Neural cell (in vitro differentiated cells): Measurements from ENCODE around the gene TRUB1. TPM values are rescaled to one million over a fixed set of nuclear protein-coding genes. Genes with fewer than 3 reads are reported as not detected.

Source experiments
- H2AFZ ChIP-seq: fragments of 200-600, 300-800 bp; sonication (generic), shearing (Covaris generic); 2 replicates; pipeline ENCODE4 v1.6.0; 2014; ENCODE audit warnings: low read depth, mild to moderate bottlenecking, antibody characterized with exemption, low read length, moderate library complexity
- H3F3A ChIP-seq: fragments of 200-600 bp; shearing (Covaris generic); 2 replicates; pipeline ENCODE4 v1.6.1; 2016; ENCODE audit warnings: mild to moderate bottlenecking, moderate library complexity, mixed read lengths, antibody characterized with exemption, low read length; ENCODE audit not compliant: insufficient read depth, poor library complexity, severe bottlenecking
- H3K27ac ChIP-seq: fragments of 200-600, 300-800 bp; sonication (generic), shearing (Covaris generic); 2 replicates; pipeline ENCODE4 v1.5.1; 2014; ENCODE audit warnings: mild to moderate bottlenecking, low read length, moderate library complexity
- H3K27me3 ChIP-seq: fragments of 300-800, 200-600 bp; sonication (generic), shearing (Covaris generic); 2 replicates; pipeline ENCODE4 v1.6.0; 2014; ENCODE audit warnings: mild to moderate bottlenecking, low read depth, low read length, moderate library complexity; ENCODE audit not compliant: insufficient read depth
- H3K36me3 ChIP-seq: fragments of 300-800, 200-600 bp; sonication (generic), shearing (Covaris generic); 2 replicates; pipeline ENCODE4 v1.5.1; 2014; ENCODE audit warnings: mild to moderate bottlenecking, antibody characterized with exemption, low read length, moderate library complexity; ENCODE audit not compliant: insufficient read depth
- H3K4me2 ChIP-seq: fragments of 300-800, 200-600 bp; sonication (generic), shearing (Covaris generic); 2 replicates; pipeline ENCODE4 v1.6.0; 2014; ENCODE audit warnings: mild to moderate bottlenecking, low read length
- H3K4me3 ChIP-seq: fragments of 300-800, 200-600 bp; sonication (generic), shearing (Covaris generic); 2 replicates; pipeline ENCODE4 v1.5.1; 2014; ENCODE audit warnings: mild to moderate bottlenecking, low read length, moderate library complexity
- H3K79me2 ChIP-seq: fragments of 200-600 bp; shearing (Covaris generic); replicated peaks from 2 replicates; pipeline ENCODE4 v1.6.0; 2014; ENCODE audit warnings: mild to moderate bottlenecking, low read length, moderate library complexity; ENCODE audit not compliant: insufficient read depth
- H3K9ac ChIP-seq: fragments of 300-800, 200-600 bp; sonication (generic), shearing (Covaris generic); 2 replicates; pipeline ENCODE4 v1.6.1; 2016; ENCODE audit warnings: mild to moderate bottlenecking, low read length, mixed read lengths
- H3K9me2 ChIP-seq: fragments of 200-600 bp; shearing (Covaris generic); 2 replicates; pipeline ENCODE4 v1.6.1; 2016; ENCODE audit warnings: mild to moderate bottlenecking, low read length, mixed read lengths; ENCODE audit not compliant: insufficient read depth
- H3K9me3 ChIP-seq: fragments of 200-600, 300-800 bp; sonication (generic), shearing (Covaris generic); 2 replicates; pipeline ENCODE4 v1.6.1; 2016; ENCODE audit warnings: mild to moderate bottlenecking, mixed run types, low read length, moderate library complexity, mixed read lengths
- H4K20me1 ChIP-seq: fragments of 200-600 bp; shearing (Covaris generic); 2 replicates; pipeline ENCODE4 v1.6.1; 2016; ENCODE audit warnings: mild to moderate bottlenecking, mixed run types; ENCODE audit not compliant: insufficient read depth
- CTCF ChIP-seq: fragments of 450-650 bp; IDR thresholded peaks from 2 replicates; pipeline ENCODE4 v1.5.1; 2014; ENCODE audit warnings: antibody characterized with exemption, mild to moderate bottlenecking, moderate library complexity; ENCODE audit not compliant: poor library complexity, severe bottlenecking
- EP300 ChIP-seq: fragments of 450-650 bp; conservative IDR thresholded peaks from 2 replicates; pipeline ENCODE4 v1.6.1; 2014; ENCODE audit warnings: antibody characterized with exemption, mild to moderate bottlenecking, moderate library complexity; ENCODE audit not compliant: poor library complexity, severe bottlenecking
- EZH2 ChIP-seq: fragments of 200-600, 300-800 bp; shearing (Covaris generic), sonication (generic); IDR thresholded peaks from 2 replicates; pipeline ENCODE4 v1.6.1; 2014; ENCODE audit warnings: antibody characterized with exemption, low read length, borderline replicate concordance, mild to moderate bottlenecking; ENCODE audit not compliant: insufficient read depth, poor library complexity, severe bottlenecking
- MXI1 ChIP-seq: fragments of 450-650 bp; conservative IDR thresholded peaks from 2 replicates; pipeline ENCODE4 v1.6.1; 2014; ENCODE audit warnings: antibody characterized with exemption, mild to moderate bottlenecking; ENCODE audit not compliant: poor library complexity, severe bottlenecking
- POLR2AphosphoS5 ChIP-seq: IDR thresholded peaks from 2 replicates; pipeline ENCODE4 v1.6.1; 2012
- RAD21 ChIP-seq: fragments of 450-650 bp; conservative IDR thresholded peaks from 2 replicates; pipeline ENCODE4 v1.6.1; 2014; ENCODE audit warnings: antibody characterized with exemption, mild to moderate bottlenecking, moderate library complexity
- SMC3 ChIP-seq: fragments of 450-650 bp; conservative IDR thresholded peaks from 2 replicates; pipeline ENCODE4 v1.6.1; 2014; ENCODE audit warnings: antibody characterized with exemption, mild to moderate bottlenecking, moderate library complexity; ENCODE audit not compliant: poor library complexity
- TAF1 ChIP-seq: IDR thresholded peaks from 2 replicates; pipeline ENCODE4 v1.6.1; 2012; ENCODE audit warnings: low read depth
- polyA plus RNA-seq: library from polyadenylated mRNA; depleted of rRNA; stranded (reverse); fragments of >200 nt; gene quantifications from 2 replicates; pipeline ENCODE4 v1.2.3, GENCODE V29; 2014
- TF ChIP-seq, protein P1 (sequence below): IDR thresholded peaks from 2 replicates; pipeline ENCODE4 v1.6.1; 2012; ENCODE audit warnings: borderline replicate concordance

The TRUB1 gene
- polyA plus RNA-seq, 1 donor from 2014 or later, result 48.8 TPM

DNA sequence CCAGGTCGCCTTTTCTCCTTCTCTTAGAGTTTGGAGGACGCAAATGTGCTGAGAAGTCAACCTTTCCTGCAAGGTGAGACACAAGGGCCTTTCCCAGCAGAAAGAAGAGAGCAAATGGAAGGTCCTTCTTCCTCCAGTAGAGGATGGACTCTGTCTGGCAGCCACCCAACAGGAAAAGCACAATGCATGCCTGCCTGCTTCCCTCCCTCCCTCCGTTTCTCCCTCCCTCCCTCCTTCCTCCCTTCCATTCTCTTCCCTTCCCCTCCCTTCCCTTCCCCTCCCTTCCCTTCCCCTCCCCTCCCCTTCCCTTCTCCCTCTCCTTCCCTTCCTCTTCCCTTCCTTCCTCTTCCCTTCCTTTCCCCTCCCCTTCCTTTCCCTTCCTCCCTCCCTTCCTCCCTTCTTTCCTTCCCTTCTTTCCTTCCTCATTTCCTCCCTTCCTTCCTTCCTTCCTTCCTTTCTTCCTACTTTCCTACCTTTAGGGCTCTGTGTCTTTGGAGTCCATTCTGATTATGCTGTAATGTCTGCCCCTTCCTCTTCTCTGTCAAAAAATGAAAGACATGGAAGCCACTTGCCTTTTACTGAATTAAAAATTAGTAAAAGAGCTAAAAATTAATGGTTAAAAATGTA is 66.4 kb downstream of the TRUB1 start:
- no peak for TF ChIP-seq RAD21
- TF ChIP-seq, protein P1, sequence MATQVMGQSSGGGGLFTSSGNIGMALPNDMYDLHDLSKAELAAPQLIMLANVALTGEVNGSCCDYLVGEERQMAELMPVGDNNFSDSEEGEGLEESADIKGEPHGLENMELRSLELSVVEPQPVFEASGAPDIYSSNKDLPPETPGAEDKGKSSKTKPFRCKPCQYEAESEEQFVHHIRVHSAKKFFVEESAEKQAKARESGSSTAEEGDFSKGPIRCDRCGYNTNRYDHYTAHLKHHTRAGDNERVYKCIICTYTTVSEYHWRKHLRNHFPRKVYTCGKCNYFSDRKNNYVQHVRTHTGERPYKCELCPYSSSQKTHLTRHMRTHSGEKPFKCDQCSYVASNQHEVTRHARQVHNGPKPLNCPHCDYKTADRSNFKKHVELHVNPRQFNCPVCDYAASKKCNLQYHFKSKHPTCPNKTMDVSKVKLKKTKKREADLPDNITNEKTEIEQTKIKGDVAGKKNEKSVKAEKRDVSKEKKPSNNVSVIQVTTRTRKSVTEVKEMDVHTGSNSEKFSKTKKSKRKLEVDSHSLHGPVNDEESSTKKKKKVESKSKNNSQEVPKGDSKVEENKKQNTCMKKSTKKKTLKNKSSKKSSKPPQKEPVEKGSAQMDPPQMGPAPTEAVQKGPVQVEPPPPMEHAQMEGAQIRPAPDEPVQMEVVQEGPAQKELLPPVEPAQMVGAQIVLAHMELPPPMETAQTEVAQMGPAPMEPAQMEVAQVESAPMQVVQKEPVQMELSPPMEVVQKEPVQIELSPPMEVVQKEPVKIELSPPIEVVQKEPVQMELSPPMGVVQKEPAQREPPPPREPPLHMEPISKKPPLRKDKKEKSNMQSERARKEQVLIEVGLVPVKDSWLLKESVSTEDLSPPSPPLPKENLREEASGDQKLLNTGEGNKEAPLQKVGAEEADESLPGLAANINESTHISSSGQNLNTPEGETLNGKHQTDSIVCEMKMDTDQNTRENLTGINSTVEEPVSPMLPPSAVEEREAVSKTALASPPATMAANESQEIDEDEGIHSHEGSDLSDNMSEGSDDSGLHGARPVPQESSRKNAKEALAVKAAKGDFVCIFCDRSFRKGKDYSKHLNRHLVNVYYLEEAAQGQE, result no peak
- no peak for TF ChIP-seq EP300
- no peak for TF ChIP-seq MXI1
- no peak for TF ChIP-seq EZH2
- TF ChIP-seq TAF1, result no peak
- no peak for TF ChIP-seq CTCF
- TF ChIP-seq SMC3, result no peak
- TF ChIP-seq POLR2AphosphoS5, result no peak
- no peak overlapping the region for H3K4me3 ChIP-seq
- no peaks in the 10 kb centered on the region for H3K9me3 ChIP-seq

GRCh38 chr10:115005771-115006170 is 67.8 kb downstream of the TRUB1 start:
- no peaks in the 10 kb centered on the region for H3K9me2 ChIP-seq
- H3K4me2 ChIP-seq, result no peak overlapping the region
- H3K79me2 ChIP-seq, result no peaks in the 10 kb centered on the region
- H3K27ac ChIP-seq, result no peak overlapping the region
- no peaks in the 10 kb centered on the region for H3F3A ChIP-seq
- no peak for TF ChIP-seq EP300
- TF ChIP-seq SMC3, result no peak
- no peak for TF ChIP-seq RAD21
- TF ChIP-seq MXI1, result no peak
- TF ChIP-seq, protein P1, result no peak
- no peak for TF ChIP-seq CTCF
- no peak for TF ChIP-seq POLR2AphosphoS5
- TF ChIP-seq TAF1, result no peak
- TF ChIP-seq EZH2, result no peak
- H3K9me3 ChIP-seq, result no peaks in the 10 kb centered on the region
- H3K9ac ChIP-seq, result no peak overlapping the region
- no peaks in the 10 kb centered on the region for H4K20me1 ChIP-seq
- H3K36me3 ChIP-seq, result no peaks in the 10 kb centered on the region
- no peaks in the 10 kb centered on the region for H3K27me3 ChIP-seq
- H2AFZ ChIP-seq, result no peak overlapping the region
- no peak overlapping the region for H3K4me3 ChIP-seq

More for the DNA sequence above, 66.4 kb downstream of the TRUB1 start:
- no peak overlapping the region for H3K27ac ChIP-seq
- H3K9ac ChIP-seq, result no peak overlapping the region
- no peaks in the 10 kb centered on the region for H3F3A ChIP-seq
- no peak overlapping the region for H3K4me2 ChIP-seq
- no peaks in the 10 kb centered on the region for H3K9me2 ChIP-seq
- H3K79me2 ChIP-seq, result no peaks in the 10 kb centered on the region
- no peaks in the 10 kb centered on the region for H4K20me1 ChIP-seq
- no peak overlapping the region for H2AFZ ChIP-seq
- H3K27me3 ChIP-seq, result no peaks in the 10 kb centered on the region
- H3K36me3 ChIP-seq, result no peaks in the 10 kb centered on the region
